Ecto neural progenitor cell (in vitro differentiated cells): ENCODE data around the gene KIF11.
"Not testable (repeated sequence)": the region's sequence is repeated elsewhere in the genome, so short reads cannot be mapped to it uniquely, and the experiment has no call there.

Experiments used
- DNase-seq: peaks from one replicate; pipeline ENCODE4 v3.0.0-alpha.2; 2018; ENCODE audit warnings: low spot score

The KIF11 gene

DNA sequence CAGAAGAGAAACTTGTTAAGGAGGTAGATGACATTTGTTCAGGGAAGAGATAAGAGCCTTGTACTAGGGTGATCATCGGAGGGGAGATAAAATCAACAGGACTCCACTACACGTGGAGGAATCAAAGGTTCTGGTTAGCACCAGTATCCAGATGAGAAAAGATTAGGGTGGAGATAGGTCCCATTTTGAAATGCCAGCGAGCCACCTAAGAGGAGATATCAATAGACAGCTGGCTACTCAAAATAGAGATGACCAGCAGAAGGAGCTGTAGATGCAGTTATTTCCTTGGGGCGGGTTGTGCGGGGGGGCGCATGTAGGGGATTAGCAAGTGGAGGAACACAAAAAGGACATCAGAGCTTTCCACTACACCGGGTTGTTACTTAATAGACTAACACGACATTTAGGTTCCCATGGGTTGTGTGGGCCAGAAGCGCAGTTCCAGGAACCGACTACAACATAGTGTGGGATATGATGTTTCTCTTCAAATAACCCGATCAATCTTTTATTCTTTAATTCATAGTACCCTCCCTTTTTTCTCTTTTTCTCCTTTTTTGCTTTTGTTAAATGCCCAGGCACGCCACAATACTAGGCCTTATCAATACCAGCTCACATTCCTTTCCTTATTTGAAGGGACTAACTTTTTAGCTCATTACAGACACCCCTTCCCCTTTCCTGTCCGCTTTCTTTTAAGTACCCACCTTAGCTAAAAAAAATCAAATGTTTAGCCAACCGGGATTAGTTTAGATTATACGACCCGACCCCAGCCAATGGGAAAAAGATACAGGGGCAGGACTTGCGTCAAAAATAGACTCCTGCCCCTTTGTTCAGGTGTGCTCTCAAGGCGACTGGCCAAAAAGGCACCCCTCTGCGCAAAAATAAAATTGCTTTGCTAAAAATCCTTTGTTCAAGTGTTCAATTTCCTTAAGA, 2.0 kb upstream of the KIF11 start:
- peak; percentile 71 for DNase-seq

DNA sequence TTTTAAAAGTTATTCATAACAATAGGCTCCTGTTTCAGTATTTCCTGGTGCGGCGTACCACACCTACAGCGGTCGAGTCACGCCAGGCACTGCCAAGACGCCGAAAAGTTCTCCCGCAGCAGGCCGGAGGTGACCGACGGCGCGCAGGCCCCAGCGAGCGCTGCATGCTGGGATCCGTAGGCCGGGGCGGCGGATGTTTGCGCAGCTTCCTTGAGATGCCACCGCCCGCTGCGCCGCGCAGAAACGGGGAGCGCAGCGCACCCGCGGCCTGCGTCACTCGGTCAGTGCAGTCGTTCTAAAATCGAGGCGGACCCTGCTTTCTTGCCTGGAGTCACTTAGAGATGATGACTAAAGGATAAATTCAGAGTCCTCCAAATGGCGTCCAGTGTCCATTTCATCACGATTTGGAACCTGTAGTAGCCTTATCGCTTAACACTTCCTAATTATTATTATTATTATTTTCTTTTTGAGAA, 1.3 kb upstream of the KIF11 start:
- DNase-seq, result peak; percentile 83

DNA sequence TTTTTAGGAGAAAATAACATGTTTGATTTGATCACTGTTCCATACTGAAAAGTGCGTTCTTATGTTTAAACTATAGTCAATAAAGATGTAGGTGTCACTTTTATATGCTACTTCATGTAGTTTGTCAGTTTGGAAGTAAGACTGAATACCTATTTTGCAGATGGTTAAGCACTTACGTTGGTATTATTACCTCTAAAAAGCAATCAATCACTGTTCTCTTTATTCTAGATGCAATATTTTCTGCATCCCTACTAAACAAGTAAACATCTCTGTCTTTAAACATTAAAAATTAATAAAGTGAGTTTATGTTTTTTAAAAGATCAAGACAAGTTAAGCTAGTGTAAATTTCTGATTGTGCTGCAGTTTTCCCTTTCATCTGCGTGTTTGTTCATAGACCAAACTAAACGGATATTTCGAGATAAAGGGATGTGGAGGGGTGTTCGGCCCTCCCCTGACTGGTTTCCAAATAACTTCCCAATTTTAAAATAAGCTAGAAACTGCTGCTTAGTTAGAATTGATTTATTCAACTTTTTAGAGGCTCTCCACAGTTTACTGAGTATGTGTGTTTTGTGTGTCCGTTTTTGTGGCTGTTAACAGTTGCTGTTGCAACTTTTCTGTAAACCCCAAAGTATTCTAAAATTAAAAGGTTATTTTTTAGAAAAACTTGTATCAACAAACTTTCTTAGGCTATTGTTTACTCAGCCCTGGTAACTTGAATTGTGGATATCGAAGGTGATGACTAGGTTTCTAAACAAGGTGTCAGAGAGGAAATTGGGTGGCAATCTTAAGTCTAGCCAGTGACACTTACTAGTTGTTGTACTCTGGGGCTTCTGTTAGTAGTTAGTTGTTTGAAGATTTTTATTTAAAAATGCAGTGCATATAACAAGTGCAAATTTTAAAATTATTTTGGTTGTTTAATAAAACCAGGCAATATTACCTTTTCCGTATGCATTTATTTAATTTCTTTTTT, 974 bp downstream of the KIF11 start:
- no peak for DNase-seq

DNA sequence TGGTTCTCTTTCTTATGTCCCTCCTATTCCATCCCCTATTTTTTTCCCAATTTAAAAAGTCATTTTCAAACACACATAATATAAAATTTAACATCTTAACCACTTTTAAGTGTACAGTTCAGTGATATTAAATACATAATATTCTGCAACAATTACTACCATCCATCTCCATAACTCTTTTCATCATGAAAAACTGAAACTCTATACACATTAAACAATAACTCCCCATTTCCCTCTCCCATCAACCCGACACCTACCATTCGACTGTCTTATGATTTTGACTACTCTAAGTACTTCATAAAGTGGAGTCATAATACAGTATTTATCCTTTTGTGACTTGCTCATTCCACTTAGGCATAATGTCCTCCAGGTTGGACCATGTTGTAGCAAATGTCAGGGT, 2.6 kb downstream of the KIF11 start:
- DNase-seq, result no peak

DNA sequence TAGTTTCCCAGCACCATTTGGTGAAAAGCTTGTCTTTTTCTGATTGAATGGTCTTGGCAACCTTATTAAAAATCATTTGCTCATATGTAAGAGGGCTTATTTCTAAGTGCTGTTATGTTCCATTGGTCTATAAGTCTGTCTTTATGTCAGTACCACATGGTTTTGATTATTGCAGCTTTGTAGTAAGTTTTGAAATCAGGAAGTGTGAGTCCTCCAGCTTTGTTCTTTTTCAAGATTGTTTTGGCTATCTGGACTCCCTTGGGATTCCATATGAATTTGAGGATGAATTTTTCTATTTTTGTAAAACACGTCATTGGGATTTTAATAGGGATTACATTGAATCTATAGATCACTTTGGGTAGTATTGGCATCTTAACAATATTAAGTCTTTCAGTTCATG, 5.4 kb downstream of the KIF11 start:
- DNase-seq, result no peak

DNA sequence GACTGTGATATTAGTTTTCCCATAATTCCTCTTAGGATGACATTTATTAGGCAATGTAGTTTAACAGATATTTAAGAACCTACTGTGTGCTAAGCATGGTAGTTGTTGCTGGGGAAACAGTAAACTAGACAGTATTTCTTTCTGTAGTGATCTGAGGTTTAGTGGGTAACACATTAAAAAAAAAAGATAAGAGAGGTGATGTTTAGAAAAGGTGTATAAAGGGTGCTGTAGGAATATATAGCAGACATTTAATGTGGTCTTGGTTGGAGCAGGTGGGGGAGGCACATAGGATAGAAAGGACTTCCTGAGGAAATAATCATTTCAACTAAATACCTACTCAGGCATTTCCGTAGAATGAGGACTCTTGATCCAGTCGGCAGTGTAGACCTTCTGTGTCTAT, 11.9 kb downstream of the KIF11 start:
- no peak for DNase-seq

DNA sequence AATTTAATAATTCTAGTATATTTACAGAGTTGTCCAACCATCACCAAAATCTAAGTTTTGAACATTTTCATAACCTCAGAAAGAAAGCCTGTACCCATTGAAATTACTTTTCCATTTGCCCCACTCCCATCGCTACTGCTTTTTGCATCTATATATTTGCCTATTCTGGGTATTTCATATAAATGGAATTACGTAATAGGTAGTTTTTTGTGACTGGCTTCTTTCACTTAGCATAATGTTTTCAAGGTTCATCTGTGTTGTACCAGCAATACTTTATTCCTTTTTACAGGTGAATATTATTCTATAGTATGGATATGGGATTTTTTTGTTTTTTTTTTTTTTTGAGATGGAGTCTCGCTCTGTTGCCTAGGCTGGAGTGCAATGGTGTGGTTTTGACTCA, 22.6 kb downstream of the KIF11 start:
- DNase-seq, result no peak

DNA sequence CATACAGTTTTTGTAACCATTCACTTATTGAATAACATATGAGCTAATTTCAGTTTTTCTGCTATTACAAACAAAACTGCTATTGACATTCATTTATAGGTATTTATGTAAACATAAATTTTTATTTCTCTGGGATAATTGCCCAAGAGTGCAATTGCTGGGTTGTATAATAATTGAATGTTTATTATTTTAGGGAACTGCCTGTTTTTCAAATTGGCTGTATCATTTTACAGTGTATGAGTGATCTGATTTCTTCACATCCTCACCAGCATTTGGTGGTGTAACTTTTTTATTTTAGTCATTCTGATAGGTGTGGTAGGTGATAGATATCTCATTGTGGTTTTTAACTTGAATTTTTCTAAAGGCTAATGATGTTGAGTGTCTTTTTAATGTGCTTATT, 26.4 kb downstream of the KIF11 start:
- DNase-seq, result no peak

DNA sequence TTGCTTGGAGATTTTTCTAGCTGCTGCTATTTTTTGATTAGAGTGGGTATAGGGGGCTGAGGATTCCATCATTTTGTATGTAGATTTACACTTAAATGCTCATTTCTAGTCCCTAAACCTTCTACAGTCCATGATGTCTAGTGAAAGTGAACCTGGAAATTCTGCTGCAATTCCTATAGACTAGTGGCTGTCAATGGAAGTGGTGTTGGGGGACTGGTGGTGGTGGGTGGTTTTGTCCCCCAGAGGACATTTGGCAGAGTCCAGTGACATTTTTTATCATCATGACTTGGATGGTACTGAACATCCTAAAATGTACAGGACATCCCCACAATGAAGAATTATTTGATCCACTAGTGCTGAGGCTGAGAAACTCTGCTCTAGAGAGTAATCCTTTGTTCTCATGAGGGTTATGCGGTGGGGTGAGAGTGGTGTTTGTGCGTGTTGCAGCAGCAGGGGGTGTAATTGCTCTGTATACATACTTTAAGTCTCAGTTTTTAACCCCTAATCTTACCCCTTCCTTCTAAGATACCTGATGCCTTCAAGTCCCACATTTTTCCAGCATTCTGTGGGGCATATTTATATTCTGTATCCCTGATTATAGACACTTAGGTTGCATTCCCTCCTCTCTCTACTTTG, 35.0 kb downstream of the KIF11 start:
- DNase-seq, result no peak

DNA sequence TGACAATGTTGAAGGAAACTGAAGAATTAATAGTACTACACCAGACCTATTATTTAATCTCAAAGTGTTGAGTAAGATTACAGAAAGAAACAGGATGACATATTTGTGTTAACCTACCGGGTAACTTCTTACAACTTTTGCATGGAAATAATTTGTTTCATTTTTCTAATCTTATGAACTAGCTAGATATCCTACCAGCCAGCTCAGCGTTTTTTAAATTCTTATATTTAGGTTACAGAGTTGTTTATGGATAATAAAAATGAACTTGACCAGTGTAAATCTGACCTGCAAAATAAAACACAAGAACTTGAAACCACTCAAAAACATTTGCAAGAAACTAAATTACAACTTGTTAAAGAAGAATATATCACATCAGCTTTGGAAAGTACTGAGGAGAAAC, 37.0 kb downstream of the KIF11 start:
- DNase-seq, result no peak

DNA sequence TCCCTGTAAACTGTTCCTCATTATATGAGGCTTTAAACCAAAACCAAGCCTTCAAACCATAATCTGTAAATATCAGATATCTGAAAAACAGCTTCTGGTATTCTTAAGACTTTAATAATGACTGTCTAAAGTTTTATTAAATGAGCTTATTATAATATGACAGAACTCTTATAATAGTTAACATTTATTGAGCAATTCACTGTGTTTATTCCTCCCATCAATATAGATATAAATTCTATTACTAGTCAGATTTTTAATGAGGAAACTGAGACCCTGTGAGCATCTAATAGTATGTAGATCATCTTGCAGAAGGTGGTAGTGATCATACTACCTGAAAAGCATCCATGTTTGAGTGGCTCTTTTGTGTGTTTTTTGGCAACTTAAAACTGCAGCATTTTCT, 45.1 kb downstream of the KIF11 start:
- no peak for DNase-seq

DNA sequence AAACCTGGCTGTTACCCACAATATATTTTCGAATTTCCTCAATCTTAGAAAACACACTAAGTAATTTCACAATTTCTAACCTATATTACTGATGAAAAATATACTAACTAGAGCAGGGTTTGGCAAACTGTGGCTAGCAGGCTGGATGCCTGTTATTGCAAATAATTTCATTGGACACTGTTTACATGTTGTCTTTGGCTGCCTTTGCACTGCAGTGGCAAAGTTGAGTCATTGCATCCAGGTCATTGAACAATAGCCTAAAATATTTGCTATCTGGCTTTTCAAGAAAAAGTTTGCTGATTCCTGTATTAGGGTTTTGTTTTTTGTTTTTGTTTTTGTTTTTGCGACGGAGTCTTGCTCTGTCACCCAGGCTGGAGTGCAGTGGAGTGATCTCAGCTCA, 47.2 kb downstream of the KIF11 start:
- DNase-seq, result no peak

DNA sequence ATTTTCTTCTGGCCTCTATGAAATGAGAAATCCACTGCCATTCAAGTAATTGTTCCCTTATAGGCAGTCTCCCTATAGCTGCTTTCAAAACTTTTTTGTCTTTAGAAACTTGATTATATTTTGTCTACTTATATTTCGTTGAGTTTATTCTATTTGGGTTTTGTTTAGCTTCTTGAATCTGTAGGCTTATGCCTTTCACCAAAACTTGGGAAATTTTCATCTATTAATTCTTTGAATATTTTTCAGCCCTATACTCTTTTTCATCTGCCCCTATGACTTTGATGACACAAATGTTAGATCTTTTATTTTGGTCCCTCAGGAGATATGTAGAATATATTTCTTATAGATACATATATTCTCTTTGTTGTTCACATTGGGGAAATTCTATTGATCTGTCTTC, 48.6 kb downstream of the KIF11 start:
- no peak for DNase-seq

DNA sequence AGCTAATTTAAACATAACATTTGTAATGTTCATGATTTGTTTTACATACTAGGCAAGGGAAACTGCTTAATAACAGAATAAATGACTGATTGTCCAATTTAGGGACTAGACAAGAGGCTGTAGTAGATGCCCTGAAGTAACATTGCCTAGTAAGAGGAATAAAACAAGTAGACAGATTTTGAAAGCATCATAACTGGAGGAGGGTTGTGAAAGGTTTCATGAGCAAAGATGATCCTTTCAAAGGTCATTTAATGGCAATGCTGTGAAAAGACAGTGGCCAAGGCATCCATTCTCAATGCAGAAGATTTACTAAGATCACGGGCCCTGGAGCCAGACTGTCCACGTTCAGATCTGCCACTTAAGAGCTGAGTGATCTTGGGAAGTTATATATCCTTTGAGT, 52.0 kb downstream of the KIF11 start:
- no peak for DNase-seq

DNA sequence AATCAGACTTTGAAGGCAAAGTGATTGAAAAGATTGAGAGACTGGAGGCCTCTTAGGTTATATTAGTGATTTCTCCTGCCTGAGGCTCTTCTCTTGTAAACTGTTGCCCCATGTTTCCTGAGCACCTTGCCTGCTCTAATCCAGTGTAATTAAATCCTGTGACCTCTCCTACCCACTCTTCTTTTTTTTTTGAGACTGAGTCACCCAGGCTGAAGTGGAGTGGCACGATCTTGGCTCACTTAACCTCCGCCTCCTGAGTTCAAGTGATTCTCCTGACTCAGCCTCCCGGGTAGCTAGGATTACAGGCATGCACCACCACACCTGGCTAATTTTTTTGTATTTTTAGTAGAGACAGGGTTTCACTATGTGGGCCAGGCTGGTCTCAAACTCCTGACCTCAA, 57.9 kb downstream of the KIF11 start:
- DNase-seq, result not testable (repeated sequence)

DNA sequence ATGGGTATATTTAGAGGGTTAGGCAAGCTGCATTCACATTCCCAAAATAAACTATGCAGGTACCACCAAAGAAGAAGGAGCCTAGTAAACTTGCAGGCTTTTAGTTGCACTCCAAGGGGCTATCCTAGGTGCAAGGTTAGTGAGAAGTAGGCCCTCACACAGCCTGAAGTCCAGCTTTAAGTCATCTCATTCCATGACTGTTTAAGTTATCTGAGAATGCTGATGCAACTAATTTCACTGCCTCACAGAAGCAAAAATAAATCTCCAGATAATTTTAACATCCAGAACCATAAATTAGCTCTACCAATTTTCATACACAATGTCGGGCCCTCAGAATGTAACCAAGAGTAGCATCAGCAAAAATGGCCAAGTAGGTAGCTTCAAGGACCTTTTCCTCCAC, 62.5 kb downstream of the KIF11 start:
- no peak for DNase-seq

DNA sequence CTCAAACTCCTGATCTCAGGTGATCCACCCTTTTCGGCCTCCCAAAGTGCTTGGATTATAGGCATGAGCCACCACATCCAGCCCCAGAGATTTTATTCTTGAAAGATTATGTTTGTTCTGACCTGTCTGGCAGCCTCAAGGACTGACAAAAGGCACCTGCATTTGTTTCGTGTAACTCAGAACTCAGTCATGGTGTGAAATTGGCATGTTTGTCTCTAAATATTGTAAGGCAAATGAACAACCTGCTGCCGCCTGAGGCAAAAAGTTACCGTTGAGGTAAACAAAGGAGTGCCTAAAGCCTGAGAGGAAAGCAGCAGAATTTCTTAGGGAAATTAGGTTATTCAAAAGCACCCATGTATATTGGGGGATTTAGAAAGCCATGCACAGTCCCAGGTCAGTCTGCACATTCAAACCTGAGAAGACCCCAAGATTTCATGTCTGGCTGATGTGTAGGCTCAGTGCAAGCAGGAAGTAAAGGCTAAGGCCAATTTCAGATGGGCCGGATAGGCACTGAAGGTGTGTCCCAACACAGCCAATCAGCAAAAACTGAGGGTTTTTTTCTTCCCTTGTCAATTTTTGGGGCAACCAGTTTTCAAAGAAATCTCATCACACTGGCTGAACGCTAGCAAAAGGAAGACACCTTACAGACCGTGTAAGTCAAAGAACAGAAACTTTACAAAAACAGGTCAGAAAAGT, 63.5 kb downstream of the KIF11 start:
- DNase-seq, result no peak

DNA sequence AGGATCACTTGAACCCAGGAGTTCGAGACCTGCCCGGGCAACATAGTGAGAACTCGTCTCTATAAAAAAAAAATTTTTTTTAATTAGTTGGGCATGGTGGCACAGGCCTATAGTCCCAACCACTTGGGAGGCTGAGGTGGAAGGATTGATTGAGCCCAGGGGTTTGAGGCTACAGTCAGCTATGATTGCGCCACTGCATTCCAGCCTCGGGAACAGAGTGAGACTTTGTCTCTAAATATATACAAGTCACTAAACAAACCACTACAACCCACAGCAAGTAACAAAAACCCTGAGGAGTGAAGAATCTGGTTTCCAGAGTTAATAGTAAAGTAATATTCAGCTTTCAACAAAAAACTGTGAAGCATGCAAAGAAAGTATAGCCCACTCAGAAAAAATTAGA, 64.1 kb downstream of the KIF11 start:
- no peak for DNase-seq

DNA sequence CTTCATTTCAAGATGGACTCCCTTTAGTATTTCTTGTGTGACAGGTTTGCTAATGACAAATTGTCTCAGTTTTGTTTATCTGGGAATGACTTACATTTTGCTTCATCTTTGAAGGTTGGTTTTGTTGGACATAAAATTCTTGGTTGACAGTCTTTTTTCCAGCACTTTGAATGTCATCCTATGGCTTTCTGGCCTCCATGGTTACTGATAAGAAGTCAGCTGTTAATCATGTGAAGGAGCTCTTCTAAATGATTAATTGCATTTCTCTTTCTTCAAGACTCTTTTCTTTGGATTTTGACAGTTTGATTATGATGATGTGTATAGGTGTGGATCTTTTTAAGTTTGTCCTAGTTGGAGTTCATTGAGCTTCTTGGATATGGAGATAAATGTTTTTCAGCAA, 69.9 kb downstream of the KIF11 start:
- no peak for DNase-seq

DNA sequence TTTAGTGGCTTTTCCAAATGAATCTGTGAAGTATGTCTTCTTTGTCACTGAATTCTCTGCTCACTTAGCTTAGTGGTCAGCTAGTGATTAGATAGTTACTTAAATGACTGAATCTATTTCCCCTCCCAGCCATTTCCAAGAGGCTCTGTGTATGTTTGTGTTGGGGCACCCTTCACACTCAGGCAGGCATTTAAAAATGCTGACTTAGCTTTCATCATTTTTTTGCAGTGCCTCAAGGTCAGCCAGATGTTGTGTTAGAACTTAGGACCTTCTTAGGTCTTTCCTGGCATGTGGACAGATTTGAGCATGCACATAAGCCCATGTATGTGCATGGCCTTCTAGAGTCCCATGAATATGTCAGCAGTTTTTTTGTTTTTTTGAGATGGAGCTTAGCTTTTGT, 71.4 kb downstream of the KIF11 start:
- DNase-seq, result no peak

DNA sequence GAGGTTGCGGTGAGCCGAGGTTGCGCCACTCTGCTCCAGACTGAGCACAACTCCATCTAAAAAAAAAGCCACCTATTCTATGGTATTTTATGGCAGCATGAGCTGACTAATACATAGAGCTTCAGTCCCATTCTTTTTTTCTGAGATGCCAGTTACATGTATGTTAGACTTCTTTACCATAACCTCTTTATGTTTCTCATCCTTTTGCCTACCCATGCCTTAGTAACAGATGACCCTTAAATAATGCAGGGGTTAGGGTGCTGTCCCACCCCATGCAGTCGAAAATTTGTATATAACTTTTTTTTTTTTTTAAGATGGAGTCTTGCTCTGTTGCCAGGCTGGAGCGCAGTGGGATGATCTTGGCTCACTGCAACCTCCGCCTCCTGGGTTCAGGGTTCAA, 74.1 kb downstream of the KIF11 start:
- no peak for DNase-seq

DNA sequence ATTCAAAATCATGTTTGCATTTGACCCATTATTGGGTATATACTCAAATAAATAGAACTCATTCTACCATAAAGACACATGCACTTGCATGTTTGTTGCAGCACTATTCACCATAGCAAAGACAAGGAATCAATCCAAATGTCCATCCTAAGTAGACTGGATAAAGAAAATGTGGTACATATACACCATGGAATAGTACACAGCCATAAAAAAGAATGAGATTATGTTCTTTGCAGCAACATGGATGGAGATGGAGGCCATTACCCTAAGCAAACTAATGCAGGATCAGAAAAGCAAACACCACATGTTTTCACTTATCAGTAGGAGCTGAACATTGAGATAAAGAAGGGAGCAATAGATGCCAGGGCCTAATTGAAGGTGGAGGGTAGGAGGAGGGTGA, 84.8 kb downstream of the KIF11 start:
- no peak for DNase-seq
